HG03378 (cell line): ENCODE measurements around the gene ATG101.

Source experiments
- ATAC-seq: cut with Tn5 transposase; IDR thresholded peaks from one replicate; pipeline ENCODE4 v1.9.1; 2021; ENCODE audit warnings: mild to moderate bottlenecking, moderate library complexity; ENCODE audit not compliant: unreplicated experiment

ATG101 gene

GRCh38 chr12:52041695-52042123 is 28.1 kb upstream of the ATG101 start:
- no peak for ATAC-seq

DNA sequence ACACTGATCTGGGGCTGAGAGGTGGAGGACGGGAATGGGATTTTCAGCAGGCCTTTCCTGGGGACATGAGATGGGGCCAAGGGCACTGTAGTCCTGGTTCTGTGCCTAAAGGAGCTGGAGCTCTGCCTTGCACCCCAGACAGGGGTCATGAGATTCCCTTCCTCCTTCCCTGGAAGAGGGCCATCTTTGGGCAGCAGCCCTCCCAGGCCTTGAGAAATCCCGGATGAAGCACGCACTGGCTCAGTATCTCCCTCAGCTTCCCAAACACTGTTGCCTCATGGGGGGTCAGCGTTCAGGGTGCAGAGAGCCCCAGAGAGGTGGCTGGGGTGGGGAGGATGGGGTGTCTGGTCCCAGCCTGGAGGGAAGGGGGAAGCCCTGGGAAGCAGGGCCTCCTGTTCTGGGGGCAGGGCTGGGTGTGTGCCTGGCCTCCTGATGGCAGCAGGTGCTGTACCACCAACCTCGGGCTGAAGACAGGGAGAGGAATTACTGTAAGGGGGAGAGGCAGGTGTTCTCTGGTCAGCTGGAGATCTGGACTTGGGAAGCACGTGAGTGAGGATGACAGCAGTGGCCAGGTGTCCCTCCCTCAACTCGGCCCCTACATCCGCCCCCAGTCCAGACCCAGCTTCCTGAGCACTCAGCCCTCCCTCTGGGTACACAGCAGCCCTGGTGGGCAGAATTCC is 26.9 kb upstream of the ATG101 start:
- ATAC-seq, result no peak

DNA sequence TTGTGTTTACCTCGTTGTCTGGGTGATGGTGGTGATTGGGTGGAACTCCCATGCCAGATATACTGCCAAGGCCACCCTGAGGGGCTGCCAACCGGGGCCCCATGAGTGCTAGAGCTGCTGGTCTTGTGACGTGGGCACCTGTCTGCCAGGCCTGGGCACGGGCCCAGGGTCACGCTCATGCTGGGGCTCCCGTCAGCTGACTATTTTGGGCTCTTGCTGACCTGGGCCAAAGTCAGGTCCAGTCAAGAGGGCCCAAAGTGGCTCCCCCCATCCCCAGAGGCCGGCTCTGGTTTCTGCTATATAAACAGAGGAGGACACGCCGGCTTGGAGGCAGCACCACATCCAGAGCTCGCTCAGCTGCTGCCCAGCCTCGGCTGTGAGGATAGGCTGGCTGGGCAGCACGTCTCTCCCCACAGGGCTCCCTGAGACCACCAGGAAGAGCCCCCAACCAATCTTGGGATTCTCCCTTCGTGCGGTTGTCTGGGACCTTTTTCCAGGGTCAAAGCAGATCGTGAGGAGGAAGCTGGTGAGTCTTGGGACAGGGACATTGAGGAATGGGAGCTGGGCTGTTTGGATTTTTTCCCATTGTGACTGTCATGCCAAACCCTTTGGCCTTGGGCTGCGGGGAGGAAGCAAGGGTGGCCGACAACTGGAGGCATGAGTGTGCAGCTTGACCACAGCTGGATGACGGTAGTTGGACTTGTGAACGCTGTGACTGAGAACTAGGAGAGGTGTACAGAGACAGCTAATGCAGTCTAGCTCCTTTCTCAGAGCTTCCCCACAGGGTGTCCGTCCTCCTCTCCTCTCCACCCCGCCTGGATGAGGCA is 26.2 kb upstream of the ATG101 start:
- ATAC-seq, result no peak

DNA sequence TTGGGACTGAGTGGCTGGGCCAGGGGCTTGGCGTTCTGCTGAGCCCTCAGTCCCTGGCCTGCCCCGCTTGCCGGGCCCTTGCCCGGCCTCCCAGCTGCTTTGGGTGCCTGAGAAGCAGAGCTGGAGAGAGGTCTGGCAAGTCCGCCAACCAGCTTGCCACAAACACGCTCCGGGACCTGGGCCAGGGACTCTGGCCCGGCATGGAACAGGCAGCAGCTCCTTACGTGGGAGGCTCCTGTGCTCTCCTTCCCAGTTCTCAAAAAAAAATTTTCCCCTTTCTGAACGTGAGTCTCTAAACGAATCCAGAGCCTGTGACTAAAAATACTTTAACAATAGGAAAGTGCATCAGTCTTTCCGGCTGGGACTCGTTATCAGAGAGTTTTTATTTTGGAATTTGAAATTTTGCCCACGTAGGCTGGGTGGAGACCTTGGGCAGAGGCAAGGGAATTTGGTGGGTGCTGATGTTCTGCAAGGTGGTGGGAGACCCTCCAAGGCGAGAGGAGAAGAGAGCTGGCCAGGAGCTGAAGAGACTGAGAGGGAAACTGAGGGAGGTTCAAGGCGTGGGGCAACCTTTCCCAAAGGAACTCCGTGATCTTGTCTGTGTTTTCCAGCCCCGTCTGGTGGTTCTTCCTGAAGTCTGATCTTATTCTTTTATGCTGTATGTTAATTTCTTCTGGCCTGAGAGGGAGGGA is 25.3 kb upstream of the ATG101 start:
- ATAC-seq, result no peak

- no peak for ATAC-seq
Measured at GRCh38 chr12:52045794-52046199, 24.0 kb upstream of the ATG101 start.

DNA sequence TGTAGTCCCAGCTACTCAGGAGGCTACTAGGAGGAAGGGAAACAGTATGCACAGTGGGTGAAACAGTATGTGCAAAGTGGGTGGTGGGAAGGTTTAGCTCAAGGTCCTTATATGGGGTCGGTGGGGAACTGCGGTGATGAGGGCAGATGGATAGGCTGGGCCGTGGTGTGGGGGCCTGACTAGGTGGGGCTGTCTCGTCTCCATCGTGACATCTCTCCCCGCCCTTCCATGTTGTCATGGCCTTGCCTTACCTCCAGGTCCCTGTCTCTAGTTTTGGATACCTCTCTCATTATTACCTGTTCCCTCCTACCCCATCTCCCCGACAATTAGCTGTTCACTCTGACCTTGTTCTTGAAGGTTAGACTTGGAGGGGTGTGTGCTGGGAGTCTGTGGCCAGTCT is 22.9 kb upstream of the ATG101 start:
- no peak for ATAC-seq

DNA sequence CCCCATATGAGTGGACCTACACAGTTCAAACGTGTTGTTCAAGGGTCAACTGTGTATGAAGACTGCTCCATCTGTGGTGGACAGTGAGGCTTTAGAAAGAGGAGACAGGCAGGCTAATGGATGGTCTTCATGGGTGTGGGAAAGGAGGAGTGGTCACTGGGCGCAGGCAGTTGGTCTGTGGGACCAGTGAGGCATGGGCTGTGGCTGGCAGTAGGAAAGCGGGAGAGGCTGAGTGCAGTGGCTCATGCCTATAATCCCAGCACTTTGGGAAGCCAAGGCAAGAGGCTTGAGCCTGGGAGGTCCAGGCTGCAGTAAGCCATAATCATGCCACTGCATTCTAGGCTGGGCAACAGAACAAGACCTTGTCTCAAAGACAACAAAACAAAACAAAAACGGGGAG is 20.5 kb upstream of the ATG101 start:
- ATAC-seq, result no peak

- no peak for ATAC-seq
Measured at GRCh38 chr12:52049688-52050087, 20.1 kb upstream of the ATG101 start.

GRCh38 chr12:52050116-52050757 is 19.5 kb upstream of the ATG101 start:
- ATAC-seq, result no peak

DNA sequence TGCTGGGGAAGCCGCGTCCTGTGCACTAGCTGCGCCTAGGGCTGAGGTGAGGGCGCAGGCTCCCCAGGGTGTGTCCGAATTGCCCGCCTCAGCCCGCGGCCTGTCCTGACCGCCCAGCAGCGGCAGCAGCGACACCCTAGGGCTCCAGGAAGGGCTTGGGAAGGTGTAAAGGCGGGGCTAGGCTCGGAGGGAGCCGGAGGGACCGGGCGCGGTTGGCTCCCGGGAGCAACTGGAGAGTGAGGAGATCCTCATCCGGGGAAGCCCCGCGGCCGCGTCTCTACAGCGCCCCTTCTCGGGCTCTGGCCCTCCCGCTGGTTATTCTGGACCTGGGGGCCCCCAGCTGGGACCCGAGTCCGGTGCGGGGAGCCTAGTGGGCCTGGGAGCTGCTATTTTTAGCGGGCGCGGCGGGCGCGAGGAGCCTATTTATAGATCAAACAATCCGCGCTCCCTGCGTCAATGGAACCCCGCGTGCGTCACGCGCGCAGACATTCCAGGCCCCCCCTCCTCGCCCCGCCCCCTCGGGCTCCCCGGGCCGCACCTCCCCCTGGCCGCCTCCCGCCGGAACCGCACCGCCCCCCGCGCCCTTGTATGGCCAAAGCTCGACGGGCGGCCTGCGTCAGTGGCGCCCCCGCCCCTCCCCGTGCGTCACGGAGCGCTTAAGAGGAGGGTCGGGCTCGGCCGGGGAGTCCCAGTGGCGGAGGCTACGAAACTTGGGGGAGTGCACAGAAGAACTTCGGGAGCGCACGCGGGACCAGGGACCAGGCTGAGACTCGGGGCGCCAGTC is 18.8 kb upstream of the ATG101 start, which contains the start of gene NR4A1:
Gene NR4A1, plus strand, starts transcription at position 685 of the 784 bp plus-strand sequence. CDS start 2,887 bp downstream, outside the sequence.
- ATAC-seq, result no peak

GRCh38 chr12:52052468-52053186 is 17.2 kb upstream of the ATG101 start:
- no peak for ATAC-seq

DNA sequence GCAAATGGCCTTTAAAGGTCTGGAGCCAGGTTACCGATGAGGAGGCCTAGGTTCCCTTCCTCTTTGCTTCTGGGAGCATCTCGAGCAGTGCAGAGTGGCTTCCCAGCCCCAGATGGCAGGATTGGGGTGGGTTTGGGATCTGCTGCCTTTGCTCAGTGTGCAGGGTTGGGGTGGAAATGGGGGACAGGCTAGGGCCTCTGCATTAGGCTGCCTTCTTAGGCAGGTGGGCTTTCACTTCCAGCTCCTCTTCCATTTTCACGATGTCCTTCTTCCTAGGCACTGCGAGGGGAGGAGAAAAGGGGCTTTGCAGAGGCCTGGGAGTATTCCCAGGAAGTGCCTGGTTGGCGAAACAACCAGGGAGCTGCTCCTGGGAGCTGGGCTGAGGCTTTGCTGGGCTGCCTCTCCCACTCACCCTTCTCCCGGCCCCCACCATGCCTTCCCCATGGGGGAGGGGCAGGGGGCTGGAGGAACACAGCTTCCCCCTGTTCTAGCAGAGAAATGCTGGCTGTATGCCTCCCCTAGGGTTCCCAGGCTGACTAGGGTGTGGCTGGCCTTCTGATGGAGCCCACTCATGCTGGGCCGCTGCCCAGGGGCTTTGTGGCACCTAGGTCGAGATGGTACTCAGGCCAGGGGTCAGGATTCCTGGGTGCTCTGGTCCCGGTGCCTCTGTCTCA is 16.1 kb upstream of the ATG101 start:
- no peak for ATAC-seq

DNA sequence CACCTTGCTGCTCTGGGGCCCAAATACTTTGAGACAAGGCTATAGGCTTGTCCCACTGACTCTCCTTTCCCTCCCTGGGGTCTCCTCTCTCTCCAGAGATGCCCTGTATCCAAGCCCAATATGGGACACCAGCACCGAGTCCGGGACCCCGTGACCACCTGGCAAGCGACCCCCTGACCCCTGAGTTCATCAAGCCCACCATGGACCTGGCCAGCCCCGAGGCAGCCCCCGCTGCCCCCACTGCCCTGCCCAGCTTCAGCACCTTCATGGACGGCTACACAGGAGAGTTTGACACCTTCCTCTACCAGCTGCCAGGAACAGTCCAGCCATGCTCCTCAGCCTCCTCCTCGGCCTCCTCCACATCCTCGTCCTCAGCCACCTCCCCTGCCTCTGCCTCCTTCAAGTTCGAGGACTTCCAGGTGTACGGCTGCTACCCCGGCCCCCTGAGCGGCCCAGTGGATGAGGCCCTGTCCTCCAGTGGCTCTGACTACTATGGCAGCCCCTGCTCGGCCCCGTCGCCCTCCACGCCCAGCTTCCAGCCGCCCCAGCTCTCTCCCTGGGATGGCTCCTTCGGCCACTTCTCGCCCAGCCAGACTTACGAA is 15.4 kb upstream of the ATG101 start:
- no peak for ATAC-seq

GRCh38 chr12:52054833-52055730 is 14.7 kb upstream of the ATG101 start:
- ATAC-seq, result no peak

- no peak for ATAC-seq
Measured at GRCh38 chr12:52055731-52056711, 13.8 kb upstream of the ATG101 start.

DNA sequence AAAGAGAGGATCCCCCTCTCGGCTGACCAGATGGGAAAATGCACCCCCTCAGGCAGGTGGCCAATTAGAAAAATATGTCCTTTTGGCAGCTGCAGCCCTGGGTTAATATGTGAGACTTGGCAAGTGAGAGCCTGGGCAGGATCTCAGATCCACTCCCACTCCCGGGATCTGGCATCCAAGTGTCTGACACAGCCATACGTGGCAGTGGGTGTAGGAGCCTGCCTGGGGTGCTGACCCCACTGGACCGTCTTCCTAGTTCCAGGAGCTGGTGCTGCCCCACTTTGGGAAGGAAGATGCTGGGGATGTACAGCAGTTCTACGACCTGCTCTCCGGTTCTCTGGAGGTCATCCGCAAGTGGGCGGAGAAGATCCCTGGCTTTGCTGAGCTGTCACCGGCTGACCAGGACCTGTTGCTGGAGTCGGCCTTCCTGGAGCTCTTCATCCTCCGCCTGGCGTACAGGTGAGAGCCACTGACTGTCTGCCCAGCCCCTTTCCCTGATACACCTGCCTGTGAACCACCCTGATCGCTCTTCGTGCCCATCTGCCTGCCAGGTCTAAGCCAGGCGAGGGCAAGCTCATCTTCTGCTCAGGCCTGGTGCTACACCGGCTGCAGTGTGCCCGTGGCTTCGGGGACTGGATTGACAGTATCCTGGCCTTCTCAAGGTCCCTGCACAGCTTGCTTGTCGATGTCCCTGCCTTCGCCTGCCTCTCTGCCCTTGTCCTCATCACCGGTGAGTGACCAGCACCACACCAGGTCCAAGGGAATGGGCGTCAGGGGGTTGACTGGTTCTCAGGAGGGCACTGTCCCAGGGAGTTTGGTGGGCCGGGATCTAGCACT is 12.8 kb upstream of the ATG101 start:
- no peak for ATAC-seq
